ENCODE data around the gene MTOR. TPM values are rescaled to one million over a fixed set of nuclear protein-coding genes. Genes with fewer than 3 reads are reported as not detected.
"Not testable (repeated sequence)": the region's sequence is repeated elsewhere in the genome, so short reads cannot be mapped to it uniquely, and the experiment has no call there.

MTOR gene
- total RNA-seq, 4 donors from 2014 or later = 37.8 to 46.4 (median 43.9) TPM

DNA sequence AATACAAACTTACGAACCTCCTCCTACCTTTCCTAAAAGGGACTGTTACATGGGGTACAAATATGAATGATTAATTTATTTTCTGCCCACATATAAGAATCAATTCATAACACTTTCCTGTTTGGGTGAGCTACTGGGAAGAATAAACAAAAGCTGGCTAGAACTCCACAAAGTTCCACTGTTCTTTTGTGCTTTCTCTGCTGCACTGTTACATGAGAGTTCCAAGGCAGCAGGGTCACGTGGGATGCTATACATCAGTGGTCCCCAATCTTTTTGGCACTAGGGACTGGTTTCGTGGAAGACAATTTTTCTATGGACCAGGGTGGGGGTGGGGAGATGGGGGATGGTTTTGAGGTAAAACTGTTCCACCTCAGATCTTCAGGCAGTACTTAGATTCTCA, 75.4 kb downstream of the MTOR start:
- intact Hi-C loops (cut with DNase I) = no loop called here
- Histone ChIP-seq H3K4me3 (replicated peaks in 1 of 3) (no peak overlapping the region), H3K27me3 (no peaks in the 10 kb centered on the region), H3K27ac (no peak overlapping the region), H3K36me3 (peaks cover 0 to 4% of the 10 kb centered on the region in 2 donors), H3K9me3 (no peaks in the 10 kb centered on the region), H3K4me1 (no peaks in the 10 kb centered on the region)
- TF ChIP-seq, protein P1, sequence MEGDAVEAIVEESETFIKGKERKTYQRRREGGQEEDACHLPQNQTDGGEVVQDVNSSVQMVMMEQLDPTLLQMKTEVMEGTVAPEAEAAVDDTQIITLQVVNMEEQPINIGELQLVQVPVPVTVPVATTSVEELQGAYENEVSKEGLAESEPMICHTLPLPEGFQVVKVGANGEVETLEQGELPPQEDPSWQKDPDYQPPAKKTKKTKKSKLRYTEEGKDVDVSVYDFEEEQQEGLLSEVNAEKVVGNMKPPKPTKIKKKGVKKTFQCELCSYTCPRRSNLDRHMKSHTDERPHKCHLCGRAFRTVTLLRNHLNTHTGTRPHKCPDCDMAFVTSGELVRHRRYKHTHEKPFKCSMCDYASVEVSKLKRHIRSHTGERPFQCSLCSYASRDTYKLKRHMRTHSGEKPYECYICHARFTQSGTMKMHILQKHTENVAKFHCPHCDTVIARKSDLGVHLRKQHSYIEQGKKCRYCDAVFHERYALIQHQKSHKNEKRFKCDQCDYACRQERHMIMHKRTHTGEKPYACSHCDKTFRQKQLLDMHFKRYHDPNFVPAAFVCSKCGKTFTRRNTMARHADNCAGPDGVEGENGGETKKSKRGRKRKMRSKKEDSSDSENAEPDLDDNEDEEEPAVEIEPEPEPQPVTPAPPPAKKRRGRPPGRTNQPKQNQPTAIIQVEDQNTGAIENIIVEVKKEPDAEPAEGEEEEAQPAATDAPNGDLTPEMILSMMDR (IDR thresholded peaks at IDR 0.05) = no peak
- TF ChIP-seq POLR2A (IDR thresholded peaks at IDR 0.05) = no peak
- no peak for DNase-seq
- WGBS, 2 donors = 89 to 90% methylated on average over 3 of the region's 3 CpGs

DNA sequence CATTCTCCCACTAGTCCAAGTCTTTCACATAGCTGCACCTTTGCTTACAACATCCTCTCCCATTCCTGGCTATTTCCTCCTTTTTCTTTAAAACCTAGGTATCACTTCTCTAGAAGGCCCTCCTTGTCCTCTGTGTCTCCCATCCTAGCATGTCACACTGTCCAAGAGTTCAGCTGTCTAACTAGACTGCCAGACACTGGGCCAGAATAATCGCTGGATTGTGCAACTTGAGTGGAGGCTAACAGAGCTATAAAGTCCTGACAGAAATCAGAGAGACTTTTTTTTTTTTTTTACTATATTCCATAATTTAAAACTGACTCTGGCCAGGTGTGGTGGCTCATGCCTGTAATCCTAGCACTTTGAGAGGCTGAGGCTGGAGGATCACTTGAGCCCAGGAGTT, 77.4 kb downstream of the MTOR start:
- no peaks in the 10 kb centered on the region for H3K27me3 ChIP-seq
- no peaks in the 10 kb centered on the region for H3K36me3 ChIP-seq
- no peaks in the 10 kb centered on the region for H3K9me3 ChIP-seq
- TF ChIP-seq, protein P1 (IDR thresholded peaks at IDR 0.05) = no peak
- no peak for TF ChIP-seq POLR2A (IDR thresholded peaks at IDR 0.05)
- 85 to 95% methylated on average over 1 of the region's 1 CpG for WGBS, 2 donors
- no peak overlapping the region for H3K27ac ChIP-seq
- DNase-seq = no peak
- intact Hi-C loops (cut with DNase I) = no loop called here
- no peak overlapping the region for H3K4me3 ChIP-seq (replicated peaks in 1 of 3)
- peaks cover 0 to 6% of the 10 kb centered on the region in 2 donors for H3K4me1 ChIP-seq

DNA sequence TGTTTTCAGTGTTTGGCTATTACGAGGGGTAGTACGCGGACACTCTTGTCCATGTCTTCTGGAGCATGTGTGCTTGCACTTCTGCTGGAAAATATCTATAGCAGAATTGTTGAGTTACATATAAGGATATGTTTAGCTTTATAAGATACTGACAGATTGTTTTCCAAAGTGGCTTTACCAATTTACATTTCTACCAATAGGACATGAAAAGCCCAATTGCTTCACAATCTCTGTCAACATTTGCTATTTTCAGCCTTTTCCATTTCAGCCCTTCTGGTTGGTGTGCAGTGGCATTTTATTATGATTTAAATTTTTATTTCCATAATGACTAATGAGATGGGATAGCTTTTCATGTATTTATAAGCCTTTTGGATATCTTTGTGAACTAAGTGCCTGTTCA, 79.5 kb downstream of the MTOR start:
- H3K4me3 ChIP-seq (replicated peaks in 1 of 3) = no peak overlapping the region
- H3K27me3 ChIP-seq = no peaks in the 10 kb centered on the region
- H3K9me3 ChIP-seq = no peaks in the 10 kb centered on the region
- H3K36me3 ChIP-seq = no peaks in the 10 kb centered on the region
- DNase-seq = no peak
- WGBS, 2 donors = 98% methylated on average over 3 of the region's 3 CpGs
- H3K4me1 ChIP-seq = peaks cover 0 to 9% of the 10 kb centered on the region in 2 donors
- intact Hi-C loops (cut with DNase I) = no loop called here
- TF ChIP-seq, protein P1 (IDR thresholded peaks at IDR 0.05) = no peak
- TF ChIP-seq POLR2A (IDR thresholded peaks at IDR 0.05) = no peak
- no peak overlapping the region for H3K27ac ChIP-seq

DNA sequence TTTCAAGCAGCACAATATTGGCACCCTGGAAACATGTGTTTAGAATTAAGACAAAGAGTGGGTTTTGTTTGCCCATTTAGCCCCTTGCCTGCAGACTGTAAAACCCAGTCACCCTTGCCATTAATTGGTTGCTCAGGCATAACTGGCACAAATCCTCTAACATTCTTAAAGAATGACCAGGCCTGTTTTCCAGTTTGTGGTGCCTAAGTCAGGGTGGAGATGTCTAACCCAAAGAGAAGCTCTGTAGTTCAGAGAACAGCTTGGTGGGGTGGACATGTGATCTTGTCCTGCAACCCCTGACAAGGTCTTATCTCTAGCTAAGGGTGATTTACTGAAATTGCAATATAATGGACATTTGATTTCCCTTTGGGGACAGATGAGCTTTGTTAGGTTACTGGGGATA, 82.0 kb downstream of the MTOR start:
- H3K9me3 ChIP-seq = no peaks in the 10 kb centered on the region
- H3K4me1 ChIP-seq = peaks cover 0 to 23% of the 10 kb centered on the region in 2 donors
- H3K4me3 ChIP-seq (replicated peaks in 1 of 3) = no peak overlapping the region
- TF ChIP-seq POLR2A (IDR thresholded peaks at IDR 0.05) = no peak
- TF ChIP-seq, protein P1 (IDR thresholded peaks at IDR 0.05) = no peak
- intact Hi-C loops (cut with DNase I) = no loop called here
- H3K36me3 ChIP-seq = no peaks in the 10 kb centered on the region
- no peak for DNase-seq
- H3K27ac ChIP-seq = no peak overlapping the region
- no peaks in the 10 kb centered on the region for H3K27me3 ChIP-seq

DNA sequence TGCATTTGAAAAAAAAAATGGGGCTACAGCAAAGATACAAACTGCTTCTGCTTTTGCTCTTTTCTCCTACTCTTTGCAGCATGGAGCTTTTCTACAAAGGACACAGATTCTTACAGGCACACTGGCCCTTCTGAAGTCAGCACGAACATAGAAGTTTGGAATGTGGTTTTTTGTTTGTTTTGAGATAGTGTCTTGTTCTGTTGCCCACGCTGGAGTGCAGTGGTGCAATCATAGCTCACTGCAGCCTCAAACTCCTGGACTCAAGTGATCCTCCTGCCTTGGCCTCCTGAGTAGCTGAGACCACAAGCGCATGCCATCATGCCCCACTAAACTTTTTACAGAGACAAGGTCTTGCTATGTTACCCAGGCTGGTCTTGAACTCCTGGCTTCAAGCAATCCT, 82.6 kb downstream of the MTOR start:
- H3K27me3 ChIP-seq; H3K27ac ChIP-seq; H3K4me3 ChIP-seq (replicated peaks in 1 of 3); H3K36me3 ChIP-seq; H3K9me3 ChIP-seq; intact Hi-C loops (cut with DNase I): not testable (repeated sequence)
- 68 to 80% methylated on average over 3 of the region's 3 CpGs for WGBS, 2 donors
- DNase-seq = peak in 1 of 2 donors; percentile 2
- peaks cover 0 to 23% of the 10 kb centered on the region in 2 donors for H3K4me1 ChIP-seq

DNA sequence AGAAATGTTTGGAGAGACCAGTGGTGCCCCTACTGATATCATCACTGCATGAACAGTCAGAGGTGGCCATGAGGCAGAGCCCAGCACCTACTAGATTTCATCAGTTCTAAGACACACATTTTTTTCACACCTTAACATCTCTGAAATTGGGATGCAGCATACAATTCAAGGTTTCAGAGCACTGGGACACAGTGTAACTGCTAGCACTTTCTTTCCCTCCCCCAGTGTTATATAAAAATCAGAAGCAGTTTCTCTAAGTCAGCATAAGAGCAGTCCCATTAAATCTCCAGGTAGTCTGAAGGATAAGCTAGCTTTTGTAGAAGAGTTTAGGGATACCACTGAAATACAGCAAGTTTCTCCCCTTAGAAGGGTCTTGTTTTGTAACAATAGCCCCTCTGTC, 83.2 kb downstream of the MTOR start:
- no peak overlapping the region for H3K4me3 ChIP-seq (replicated peaks in 1 of 3)
- peaks cover 0 to 23% of the 10 kb centered on the region in 2 donors for H3K4me1 ChIP-seq
- DNase-seq = no peak
- H3K36me3 ChIP-seq = no peaks in the 10 kb centered on the region
- TF ChIP-seq, protein P1 (IDR thresholded peaks at IDR 0.05) = no peak
- no peak for TF ChIP-seq POLR2A (IDR thresholded peaks at IDR 0.05)
- H3K27ac ChIP-seq = no peak overlapping the region
- no peaks in the 10 kb centered on the region for H3K27me3 ChIP-seq
- intact Hi-C loops (cut with DNase I) = no loop called here
- no peaks in the 10 kb centered on the region for H3K9me3 ChIP-seq

All from thyroid gland (tissue), 4 donors.